Stomach (tissue), 4 donors: ENCODE results near the gene WWP2.

Source experiments
- EP300 ChIP-seq: sonication (generic); formaldehyde crosslinking; IDR thresholded peaks from one replicate; pipeline ENCODE4 v1.6.1; 2017; ENCODE audit warnings: antibody characterized with exemption
- POLR2A ChIP-seq, 4 donors: fragments of 450-650 bp; IDR thresholded peaks; one replicate each; pipeline ENCODE4 v1.6.1; 2016; ENCODE audit warnings: antibody characterized with exemption in 4 of 4, control low read depth in 2 of 4, mild to moderate bottlenecking in 1 of 4, moderate library complexity in 1 of 4
- TF ChIP-seq, protein P1 (sequence below), 7 experiments: fragments of 450-650 bp in 4 of 7; fragments of 200-600 bp in 3 of 7; sonication (generic) in 3 of 7; IDR thresholded peaks; one replicate each; pipeline ENCODE4 v1.5.1; 2016 to 2019; ENCODE audit warnings: antibody characterized with exemption in 7 of 7, control low read depth in 2 of 7, mild to moderate bottlenecking in 1 of 7

DNA sequence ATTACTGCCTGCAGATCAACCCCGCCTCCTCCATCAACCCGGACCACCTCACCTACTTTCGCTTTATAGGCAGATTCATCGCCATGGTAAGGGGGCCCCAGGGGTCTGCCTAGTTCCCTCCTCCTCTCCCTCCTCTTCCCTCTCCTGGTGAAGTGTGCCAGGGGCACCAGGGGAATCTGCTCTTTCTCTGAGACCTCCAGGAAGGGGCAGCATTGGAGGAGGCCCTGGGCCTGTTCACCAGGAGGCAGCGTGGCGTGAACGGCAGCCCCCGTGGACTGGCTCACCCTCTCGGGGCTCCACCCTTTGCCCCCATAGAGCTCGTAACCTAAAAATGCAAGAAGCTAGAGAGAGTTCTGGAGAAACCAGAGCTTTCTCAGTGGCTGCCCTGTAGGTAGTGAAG, 171.9 kb downstream of the WWP2 start:
- TF ChIP-seq, protein P1, sequence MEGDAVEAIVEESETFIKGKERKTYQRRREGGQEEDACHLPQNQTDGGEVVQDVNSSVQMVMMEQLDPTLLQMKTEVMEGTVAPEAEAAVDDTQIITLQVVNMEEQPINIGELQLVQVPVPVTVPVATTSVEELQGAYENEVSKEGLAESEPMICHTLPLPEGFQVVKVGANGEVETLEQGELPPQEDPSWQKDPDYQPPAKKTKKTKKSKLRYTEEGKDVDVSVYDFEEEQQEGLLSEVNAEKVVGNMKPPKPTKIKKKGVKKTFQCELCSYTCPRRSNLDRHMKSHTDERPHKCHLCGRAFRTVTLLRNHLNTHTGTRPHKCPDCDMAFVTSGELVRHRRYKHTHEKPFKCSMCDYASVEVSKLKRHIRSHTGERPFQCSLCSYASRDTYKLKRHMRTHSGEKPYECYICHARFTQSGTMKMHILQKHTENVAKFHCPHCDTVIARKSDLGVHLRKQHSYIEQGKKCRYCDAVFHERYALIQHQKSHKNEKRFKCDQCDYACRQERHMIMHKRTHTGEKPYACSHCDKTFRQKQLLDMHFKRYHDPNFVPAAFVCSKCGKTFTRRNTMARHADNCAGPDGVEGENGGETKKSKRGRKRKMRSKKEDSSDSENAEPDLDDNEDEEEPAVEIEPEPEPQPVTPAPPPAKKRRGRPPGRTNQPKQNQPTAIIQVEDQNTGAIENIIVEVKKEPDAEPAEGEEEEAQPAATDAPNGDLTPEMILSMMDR (IDR thresholded peaks at IDR 0.05), result no peak
- TF ChIP-seq POLR2A (IDR thresholded peaks at IDR 0.05) (no peak), EP300 (no peak)
